Adipocyte (in vitro differentiated cells): ENCODE measurements around the gene AGK.

ENCODE experiments used
- DNase-seq: peaks from one replicate; pipeline ENCODE4 v3.0.0-alpha.2; 2015; ENCODE audit warnings: low read depth
- H3K27me3 ChIP-seq: replicated peaks from 2 replicates; pipeline ENCODE4 v1.7.0; 2013; ENCODE audit warnings: mild to moderate bottlenecking, low read length, moderate library complexity; ENCODE audit not compliant: control insufficient read depth, insufficient read depth
- H3K36me3 ChIP-seq: 2 replicates; pipeline ENCODE4 v1.7.0; 2013; ENCODE audit warnings: low read length, mild to moderate bottlenecking, moderate library complexity; ENCODE audit not compliant: control insufficient read depth, insufficient read depth, severe bottlenecking
- H3K4me1 ChIP-seq: 2 replicates; pipeline ENCODE4 v1.7.0; 2013; ENCODE audit warnings: mild to moderate bottlenecking, low read length, moderate library complexity; ENCODE audit not compliant: control insufficient read depth, insufficient read depth
- H3K4me3 ChIP-seq: 2 replicates; pipeline ENCODE4 v1.7.0; 2013; ENCODE audit warnings: mild to moderate bottlenecking, low read length, moderate library complexity
- H3K9ac ChIP-seq: 2 replicates; pipeline ENCODE4 v1.7.0; 2013; ENCODE audit warnings: mild to moderate bottlenecking, low read length, moderate library complexity
- H3K9me3 ChIP-seq: 2 replicates; pipeline ENCODE4 v1.7.0; 2013; ENCODE audit warnings: mild to moderate bottlenecking, low read length, moderate library complexity; ENCODE audit not compliant: control insufficient read depth

AGK gene

DNA sequence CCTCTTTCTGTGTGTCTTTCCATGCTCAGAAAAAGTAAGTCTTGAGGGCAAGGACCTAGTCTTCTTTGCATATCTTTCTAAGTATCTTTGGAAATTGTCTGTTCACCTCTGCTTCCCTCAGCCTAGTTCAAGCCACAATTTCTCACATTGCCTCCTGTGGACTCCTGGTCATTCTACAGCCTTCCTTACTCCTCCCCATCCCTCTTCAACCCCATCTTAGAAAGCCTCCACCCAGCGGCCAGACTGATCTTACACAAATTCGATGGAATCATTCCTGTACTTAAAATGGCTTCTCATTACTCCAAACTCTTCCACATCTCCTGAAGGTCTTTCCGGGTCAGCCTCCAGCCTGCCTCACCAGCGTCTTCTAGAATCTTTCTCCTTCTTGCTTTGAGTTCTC, 24.1 kb upstream of the AGK start:
- H3K4me1 ChIP-seq, result no peaks in the 10 kb centered on the region
- H3K9me3 ChIP-seq, result no peaks in the 10 kb centered on the region
- peaks cover 16% of the 10 kb centered on the region for H3K27me3 ChIP-seq
- no peaks in the 10 kb centered on the region for H3K36me3 ChIP-seq
- no peak overlapping the region for H3K9ac ChIP-seq
- no peak overlapping the region for H3K4me3 ChIP-seq
- no peak for DNase-seq

DNA sequence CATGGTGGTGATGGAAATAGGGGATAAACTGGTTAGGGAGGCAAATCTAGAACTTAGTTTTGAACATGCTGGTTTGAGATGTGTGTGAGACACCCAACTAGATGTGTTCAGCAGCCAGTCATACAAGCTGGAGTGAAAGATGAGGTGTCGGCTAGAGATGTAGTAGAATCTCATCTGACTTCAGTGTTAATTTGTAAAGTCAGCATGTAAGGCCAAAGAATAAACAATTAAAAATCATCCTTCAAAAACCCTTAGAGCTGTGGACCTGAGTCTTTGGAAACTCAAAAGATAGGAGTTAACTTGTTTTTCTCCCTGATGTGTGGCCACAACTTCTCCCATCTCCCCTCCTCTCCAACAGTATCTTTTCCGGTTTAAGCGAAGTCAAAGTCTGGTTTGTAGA, 22.8 kb upstream of the AGK start:
- peaks cover 16% of the 10 kb centered on the region for H3K27me3 ChIP-seq
- no peak overlapping the region for H3K9ac ChIP-seq
- no peaks in the 10 kb centered on the region for H3K36me3 ChIP-seq
- H3K9me3 ChIP-seq, result no peaks in the 10 kb centered on the region
- no peak overlapping the region for H3K4me3 ChIP-seq
- no peak for DNase-seq
- H3K4me1 ChIP-seq, result no peaks in the 10 kb centered on the region

DNA sequence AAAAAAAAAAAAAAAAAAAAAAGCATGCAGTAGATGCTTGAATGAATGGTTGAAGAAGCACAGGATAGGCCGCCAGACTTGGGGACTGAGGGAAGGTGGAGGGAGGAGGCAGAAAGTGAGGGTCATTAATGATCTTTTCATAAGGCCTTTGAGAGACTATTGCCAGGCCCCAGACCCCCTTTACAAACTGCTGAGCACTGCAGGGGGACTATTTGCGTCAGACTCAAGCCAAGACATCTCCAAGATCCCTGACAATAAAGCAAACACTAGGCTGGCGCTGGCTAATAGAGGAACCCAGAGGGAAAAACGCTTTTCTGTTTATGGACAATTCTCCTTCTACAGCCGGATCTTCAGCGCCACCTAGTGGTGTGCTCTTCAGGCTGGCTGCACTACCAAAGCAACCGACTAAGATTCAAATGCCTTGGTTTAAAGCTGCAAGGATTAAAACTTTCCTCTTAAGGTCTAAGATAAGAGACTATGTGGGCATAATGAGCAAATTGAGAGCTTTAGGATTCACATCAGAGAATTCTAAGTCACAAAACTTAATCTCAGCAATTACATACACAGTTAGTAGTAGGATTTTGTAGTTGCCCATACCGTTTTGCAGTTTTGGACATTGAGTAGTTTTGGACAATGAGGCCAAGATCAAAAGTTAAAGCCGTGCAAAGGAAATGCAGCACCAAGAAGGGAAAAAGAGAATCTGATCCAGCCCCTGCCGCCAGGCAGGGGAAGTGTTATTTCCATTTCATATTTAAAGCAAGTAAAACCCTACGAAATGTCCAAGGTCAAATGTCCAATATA, 17.9 kb upstream of the AGK start:
- DNase-seq, result peak; percentile 94
- Histone ChIP-seq H3K4me1 (no peaks in the 10 kb centered on the region), H3K36me3 (no peaks in the 10 kb centered on the region), H3K9ac (no peak overlapping the region), H3K9me3 (no peaks in the 10 kb centered on the region), H3K27me3 (peaks cover 7% of the 10 kb centered on the region), H3K4me3 (no peak overlapping the region)

DNA sequence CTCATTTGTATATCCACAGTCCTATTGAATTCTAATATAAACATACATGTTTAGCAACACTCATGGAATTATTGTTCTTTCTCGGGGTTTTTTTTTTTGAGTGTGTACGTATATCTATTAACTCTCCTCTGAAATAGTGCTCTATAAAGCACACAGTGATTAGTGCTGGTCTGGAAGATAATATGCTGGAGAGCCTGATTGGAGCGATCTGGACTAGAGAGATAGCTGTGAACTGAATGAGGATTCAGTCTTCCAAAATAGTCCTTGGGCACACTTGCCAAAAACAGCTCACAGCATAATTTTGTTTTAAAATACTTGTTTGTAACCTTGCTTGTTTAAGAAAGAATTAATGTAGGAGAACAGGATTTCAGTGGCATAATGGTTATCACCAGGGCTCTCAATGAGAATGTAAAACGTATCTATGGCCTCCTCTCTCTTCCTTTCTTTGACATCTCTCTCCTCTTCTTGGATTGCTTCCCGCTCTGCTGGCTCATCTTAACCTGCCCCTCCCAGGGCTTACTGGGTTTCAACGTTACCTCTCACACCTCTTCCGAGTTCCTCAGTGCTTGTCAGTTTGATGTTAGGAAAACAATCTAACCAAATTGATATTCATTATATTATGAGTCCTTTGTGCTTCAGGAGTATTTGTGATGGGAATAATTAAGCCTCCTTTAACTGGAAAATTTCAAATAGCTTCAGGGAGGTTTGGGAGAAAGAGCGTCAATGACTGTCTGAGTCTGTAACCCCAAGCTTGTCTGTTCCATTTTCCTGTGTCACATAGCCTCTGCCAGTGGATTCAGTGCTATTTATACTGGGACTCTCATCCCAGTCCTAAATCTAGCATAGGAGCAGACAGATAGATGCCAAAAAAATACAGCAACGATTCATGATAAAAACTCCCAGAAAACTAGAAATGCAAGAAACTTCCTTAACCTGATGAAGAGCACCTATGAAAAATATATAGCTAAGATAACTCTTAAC, 16.2 kb upstream of the AGK start:
- DNase-seq, result no peak
- H3K4me3 ChIP-seq, result no peak overlapping the region

DNA sequence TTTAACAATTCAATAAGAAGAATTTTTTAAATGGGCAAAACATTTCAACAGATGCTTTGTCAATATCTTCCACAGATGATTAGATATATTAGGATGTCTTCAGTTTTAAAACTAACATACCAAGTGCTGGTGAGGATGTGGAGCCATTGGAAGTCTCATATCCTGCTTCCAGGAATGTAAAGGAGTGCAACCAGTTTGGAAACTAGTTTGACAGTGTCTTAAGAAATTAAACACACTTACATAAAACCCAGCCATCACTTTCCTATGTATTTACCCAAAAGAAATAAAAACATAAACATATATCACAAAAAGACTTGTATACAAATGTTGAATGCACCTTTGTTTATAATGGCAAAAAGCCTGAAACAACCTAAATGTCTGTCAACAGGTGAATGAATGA, 13.3 kb upstream of the AGK start:
- Histone ChIP-seq H3K27me3 (peaks cover 5% of the 10 kb centered on the region), H3K4me3 (no peak overlapping the region), H3K4me1 (no peaks in the 10 kb centered on the region), H3K9me3 (no peaks in the 10 kb centered on the region), H3K9ac (no peak overlapping the region), H3K36me3 (no peaks in the 10 kb centered on the region)
- no peak for DNase-seq

More for the DNA sequence above, 16.2 kb upstream of the AGK start:
- H3K4me1 ChIP-seq, result no peaks in the 10 kb centered on the region
- no peaks in the 10 kb centered on the region for H3K36me3 ChIP-seq
- no peak overlapping the region for H3K9ac ChIP-seq
- H3K27me3 ChIP-seq, result no peaks in the 10 kb centered on the region
- H3K9me3 ChIP-seq, result no peaks in the 10 kb centered on the region

DNA sequence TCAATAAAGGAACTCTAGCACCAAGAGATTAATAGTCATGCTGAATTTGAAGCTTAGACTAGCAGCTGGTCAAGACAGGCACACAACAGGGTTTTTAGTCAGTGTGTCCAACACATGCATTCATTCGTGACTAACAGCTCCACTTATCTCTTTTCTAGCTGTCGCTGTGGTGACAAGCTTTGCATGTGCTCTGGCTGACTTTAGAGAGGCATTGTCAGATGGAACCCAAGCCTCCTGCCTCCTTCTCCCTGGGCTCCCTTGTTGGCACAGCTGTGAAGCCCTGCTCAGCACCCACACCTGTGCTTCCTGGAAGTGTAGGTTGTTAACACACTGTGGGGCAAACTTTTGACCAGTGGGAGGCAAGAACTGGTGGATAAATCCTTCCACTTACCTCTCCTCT, 9.8 kb upstream of the AGK start:
- no peaks in the 10 kb centered on the region for H3K36me3 ChIP-seq
- no peak overlapping the region for H3K9ac ChIP-seq
- no peaks in the 10 kb centered on the region for H3K4me1 ChIP-seq
- H3K9me3 ChIP-seq, result no peaks in the 10 kb centered on the region
- H3K4me3 ChIP-seq, result no peak overlapping the region
- peaks cover 5% of the 10 kb centered on the region for H3K27me3 ChIP-seq
- no peak for DNase-seq

DNA sequence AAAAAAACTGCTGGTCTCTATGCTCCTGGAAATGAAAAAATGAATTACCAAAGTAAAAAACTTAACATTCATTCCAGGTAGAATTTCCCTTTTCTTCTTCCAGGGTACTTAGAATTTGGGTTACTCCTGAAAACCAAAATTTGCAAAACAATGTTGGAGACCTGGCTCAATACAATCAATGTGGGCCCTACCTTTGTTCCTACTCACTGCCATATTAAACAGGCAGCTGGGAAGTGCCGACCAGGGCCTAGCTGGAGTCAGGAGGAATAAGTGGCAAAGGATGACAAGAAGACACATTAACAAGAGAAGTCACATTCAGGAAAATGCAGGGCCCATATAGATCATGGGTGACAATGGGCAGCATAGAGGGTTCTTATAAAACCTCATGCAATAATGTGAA, 6.4 kb upstream of the AGK start:
- H3K4me3 ChIP-seq, result no peak overlapping the region
- no peaks in the 10 kb centered on the region for H3K4me1 ChIP-seq
- no peak for DNase-seq
- H3K9ac ChIP-seq, result no peak overlapping the region
- peaks cover 5% of the 10 kb centered on the region for H3K27me3 ChIP-seq
- H3K9me3 ChIP-seq, result no peaks in the 10 kb centered on the region
- no peaks in the 10 kb centered on the region for H3K36me3 ChIP-seq

DNA sequence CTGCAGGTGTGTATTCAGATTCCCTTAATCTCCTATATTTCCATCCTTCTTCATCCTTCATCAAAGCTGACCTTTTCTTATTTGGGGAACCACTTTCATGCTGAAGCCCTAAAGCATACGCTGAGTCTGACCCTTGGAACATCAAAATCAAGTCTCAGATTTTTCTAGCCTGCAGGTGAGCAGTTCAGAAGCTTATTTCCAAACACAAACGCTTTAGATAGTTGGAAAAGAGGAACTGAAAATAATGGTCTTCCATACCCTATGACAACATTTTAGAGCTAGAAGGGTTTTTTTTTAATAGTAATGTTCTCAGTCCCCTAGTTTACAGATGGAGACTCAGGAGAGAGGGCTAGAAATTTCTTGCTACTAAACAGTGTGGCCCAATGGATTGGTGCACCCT, 1.6 kb upstream of the AGK start:
- Histone ChIP-seq H3K4me1 (peaks cover 8% of the 10 kb centered on the region), H3K9ac (no peak overlapping the region), H3K9me3 (no peaks in the 10 kb centered on the region), H3K4me3 (no peak overlapping the region), H3K36me3 (no peaks in the 10 kb centered on the region), H3K27me3 (no peaks in the 10 kb centered on the region)
- no peak for DNase-seq

DNA sequence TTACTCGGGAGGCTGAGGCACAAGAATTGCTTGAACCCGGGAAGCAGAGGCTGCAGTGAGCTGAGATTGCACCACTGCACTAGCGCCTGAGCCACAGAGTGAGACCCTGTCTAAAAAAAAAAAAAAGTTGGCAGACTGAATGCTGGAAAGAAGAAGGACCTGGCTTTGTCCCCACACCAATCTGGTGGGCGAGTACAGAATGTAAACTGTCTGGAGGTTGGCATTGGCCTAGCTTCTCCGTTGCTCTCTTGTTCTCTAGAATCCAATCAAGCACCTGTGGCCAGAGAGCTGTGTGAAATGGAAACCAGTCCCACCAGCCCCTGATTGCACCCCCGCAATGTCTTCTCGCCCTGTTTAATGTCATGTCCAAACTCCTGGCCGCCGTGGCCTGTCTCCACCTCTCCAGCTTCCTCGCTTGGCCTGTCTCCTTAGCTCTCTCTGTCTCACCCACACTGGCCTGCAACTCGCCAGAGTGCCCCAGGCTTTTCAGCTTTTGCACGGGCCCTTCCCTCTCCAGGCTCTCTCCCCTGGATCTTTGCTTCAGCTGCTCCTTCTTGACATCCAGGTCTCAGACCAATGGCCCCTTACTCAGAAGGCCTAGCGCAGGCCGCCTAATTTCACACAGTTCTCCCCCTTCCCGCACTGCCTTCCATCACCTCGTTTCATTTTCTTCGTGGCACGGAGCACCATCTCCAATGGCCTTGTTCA, 670 bp upstream of the AGK start:
- Histone ChIP-seq H3K36me3 (peaks cover 1% of the 10 kb centered on the region), H3K27me3 (no peaks in the 10 kb centered on the region), H3K4me3 (peak overlapping the region; percentile 93), H3K9me3 (no peaks in the 10 kb centered on the region), H3K4me1 (peaks cover 8% of the 10 kb centered on the region), H3K9ac (peak overlapping the region; percentile 90)
- DNase-seq, result no peak

DNA sequence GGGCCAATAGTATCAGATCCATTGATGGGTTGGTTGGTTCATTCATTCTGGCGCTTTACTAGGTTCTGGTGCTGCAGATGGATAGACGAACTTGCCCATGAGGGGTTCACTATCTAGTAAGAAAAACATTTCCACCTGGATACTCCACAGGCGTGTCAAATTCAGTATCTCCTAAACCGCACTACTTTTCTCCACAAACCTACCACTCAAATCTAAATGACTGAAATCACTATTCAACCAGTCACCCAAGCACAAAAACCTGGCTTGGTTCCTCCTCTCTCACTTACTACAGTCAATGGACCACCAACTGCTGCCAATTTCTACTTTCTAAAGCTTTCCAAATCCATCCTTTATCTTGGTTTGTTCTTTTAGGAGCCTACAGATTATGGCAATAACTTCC, 572 bp downstream of the AGK start:
- Histone ChIP-seq H3K27me3 (no peaks in the 10 kb centered on the region), H3K9ac (peak overlapping the region; percentile 90), H3K36me3 (peaks cover 11% of the 10 kb centered on the region), H3K4me3 (peak overlapping the region; percentile 93), H3K9me3 (no peaks in the 10 kb centered on the region), H3K4me1 (peaks cover 8% of the 10 kb centered on the region)
- DNase-seq, result no peak

DNA sequence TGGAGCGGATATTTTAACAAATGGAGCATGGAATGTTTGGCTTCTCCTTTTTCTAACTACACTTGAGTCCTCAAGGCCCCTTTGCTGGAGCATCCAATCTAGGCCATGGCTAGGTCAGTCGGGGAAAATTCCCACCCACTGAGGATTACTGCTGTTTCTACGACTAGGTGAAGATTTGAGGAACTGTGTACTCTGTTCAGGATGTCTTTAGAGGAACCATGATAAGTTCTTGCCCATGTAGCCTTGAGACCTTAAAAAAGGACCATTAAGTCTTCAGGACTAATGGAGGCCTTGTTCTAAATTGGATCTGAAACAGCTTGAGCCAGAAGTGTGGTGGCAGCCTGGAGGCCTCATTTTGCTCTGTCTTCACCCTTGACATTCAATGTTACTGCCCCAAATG, 6.2 kb downstream of the AGK start:
- Histone ChIP-seq H3K9ac (no peak overlapping the region), H3K9me3 (peaks cover 9% of the 10 kb centered on the region), H3K4me3 (no peak overlapping the region), H3K4me1 (no peaks in the 10 kb centered on the region), H3K36me3 (peaks cover 29% of the 10 kb centered on the region), H3K27me3 (no peaks in the 10 kb centered on the region)
- no peak for DNase-seq
